Inflammatory macrophage treated with lipopolysaccharide for 4 hours (primary cell): Measurements from ENCODE around the gene NXPH3.
"Not testable (repeated sequence)": the region's sequence is repeated elsewhere in the genome, so short reads cannot be mapped to it uniquely, and the experiment has no call there.

Experiments used
- DNase-seq: peaks from one replicate; pipeline ENCODE4 v3.0.0-alpha.2; 2020

Gene NXPH3

GRCh38 chr17:49575679-49576087 is at the start of gene NXPH3:
Gene NXPH3, plus strand, starts transcription at chr17:49575871. Its CDS starts 349 bp downstream, at chr17:49576220.
- DNase-seq: peak; percentile 52

GRCh38 chr17:49527927-49528651 is 47.6 kb upstream of the NXPH3 start:
- no peak for DNase-seq

DNA sequence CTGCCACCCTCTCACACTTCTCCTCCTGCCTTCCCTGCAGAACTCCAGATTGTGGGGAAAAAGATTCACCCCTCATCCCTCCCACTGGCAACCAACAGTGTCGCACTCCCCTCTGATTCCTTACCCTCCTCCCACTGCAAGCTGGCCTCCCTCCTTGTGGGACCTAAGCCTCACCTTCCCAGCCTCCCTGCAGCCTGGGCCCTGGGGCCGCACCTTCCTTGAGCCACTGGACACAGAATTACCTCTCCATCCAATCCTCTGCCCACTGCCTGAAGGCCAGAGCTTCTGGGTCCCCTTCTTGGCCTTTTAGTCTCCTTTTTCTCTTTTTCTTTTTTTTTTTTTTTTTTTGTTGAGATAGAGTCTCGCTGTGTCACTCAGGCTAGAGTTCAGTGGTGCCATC is 46.7 kb upstream of the NXPH3 start:
- no peak for DNase-seq

- DNase-seq: no peak
Observed at GRCh38 chr17:49530118-49530517, 45.6 kb upstream of the NXPH3 start.

GRCh38 chr17:49543860-49544259 is 31.8 kb upstream of the NXPH3 start:
- no peak for DNase-seq

DNA sequence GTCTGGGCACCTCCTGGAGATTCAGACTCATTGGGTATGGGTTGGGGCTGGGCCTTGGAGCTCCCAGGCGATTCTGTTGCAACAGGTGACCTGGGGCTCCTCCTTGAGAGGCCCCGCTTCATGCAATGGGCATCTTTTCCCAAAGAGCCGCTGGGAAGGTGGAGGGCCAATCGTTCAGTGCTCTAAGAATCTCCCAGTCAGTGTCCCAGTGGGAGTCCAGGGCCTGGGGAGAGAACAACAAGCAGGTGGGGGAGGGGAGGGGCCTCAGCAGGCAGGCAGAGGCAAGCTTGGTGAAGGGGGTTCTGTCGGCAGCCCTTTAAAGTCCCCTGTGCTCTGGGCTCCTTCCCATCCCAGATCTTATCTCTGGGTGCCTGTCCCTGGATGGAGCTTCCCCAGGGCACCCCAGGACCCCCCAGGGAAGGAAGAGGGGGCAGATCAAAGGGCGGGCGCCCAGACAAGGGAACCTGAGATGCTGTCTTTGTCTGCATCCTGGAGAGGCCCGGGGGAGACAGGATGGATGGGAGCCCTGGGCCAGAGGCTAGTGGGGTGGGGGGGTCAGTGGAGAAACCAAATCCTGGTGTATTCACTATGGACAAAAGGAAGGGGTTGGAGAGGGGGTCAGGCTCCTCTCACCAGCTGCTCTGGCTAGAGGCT is 30.5 kb upstream of the NXPH3 start:
- no peak for DNase-seq

GRCh38 chr17:49545806-49546545 is 29.7 kb upstream of the NXPH3 start:
- no peak for DNase-seq

GRCh38 chr17:49546546-49547535 is 28.8 kb upstream of the NXPH3 start:
- no peak for DNase-seq

GRCh38 chr17:49547566-49547965 is 28.1 kb upstream of the NXPH3 start:
- no peak for DNase-seq

- no peak for DNase-seq
Observed at GRCh38 chr17:49548051-49548505, 27.6 kb upstream of the NXPH3 start.

DNA sequence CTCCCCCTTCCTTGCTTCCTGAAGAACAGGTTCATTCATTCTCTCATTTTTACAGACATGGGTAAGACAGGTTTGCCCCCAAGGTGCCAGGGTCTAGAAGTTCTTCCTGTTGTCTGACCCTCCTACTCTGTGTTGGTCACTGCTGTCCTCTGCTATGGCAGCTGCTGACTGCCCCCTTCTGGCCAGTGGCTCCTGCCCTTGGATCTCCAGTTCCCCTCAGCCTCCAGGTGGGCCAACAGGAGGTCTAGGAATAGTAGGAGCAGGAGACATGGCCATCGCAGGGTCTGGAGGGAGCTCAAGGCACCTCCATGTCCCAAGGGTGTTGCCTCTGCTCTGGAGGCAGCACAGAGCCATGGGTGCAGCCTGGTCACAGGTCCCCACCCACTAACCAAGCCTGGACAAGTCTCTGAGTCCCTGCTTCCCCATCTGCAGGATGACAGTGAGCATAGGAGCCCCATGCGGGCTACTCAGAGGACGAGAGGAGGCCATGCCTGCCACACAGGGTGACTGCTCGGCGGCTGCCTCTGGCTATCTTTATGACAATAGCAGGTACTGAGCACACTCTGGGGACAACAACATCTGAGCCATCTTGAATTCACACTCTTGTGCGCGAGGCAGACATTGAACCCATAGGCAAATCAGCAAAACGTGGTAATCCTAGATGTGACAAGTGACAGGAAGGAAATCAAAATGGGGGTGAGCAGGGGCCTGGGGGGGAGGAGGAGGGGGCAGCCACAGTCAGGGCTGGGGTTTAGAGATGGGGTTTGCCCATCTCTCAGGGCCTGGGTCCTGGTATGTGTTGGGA is 27.0 kb upstream of the NXPH3 start:
- DNase-seq: peak; percentile 65

DNA sequence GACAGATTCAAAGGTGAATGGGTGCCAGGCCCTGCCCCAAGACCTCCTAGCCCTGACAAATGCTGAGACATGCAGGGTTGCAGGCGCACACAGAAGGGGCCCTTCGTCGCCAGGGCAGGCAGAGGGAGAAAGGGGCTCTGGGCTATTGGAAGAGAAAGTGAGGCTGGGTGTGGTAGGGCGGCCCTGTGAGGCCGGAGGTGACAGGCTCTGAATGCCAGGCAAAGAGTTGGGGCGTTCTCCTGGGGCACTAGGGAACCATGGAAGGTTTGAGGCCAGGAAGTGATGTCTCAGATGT is 26.4 kb upstream of the NXPH3 start:
- DNase-seq: no peak

DNA sequence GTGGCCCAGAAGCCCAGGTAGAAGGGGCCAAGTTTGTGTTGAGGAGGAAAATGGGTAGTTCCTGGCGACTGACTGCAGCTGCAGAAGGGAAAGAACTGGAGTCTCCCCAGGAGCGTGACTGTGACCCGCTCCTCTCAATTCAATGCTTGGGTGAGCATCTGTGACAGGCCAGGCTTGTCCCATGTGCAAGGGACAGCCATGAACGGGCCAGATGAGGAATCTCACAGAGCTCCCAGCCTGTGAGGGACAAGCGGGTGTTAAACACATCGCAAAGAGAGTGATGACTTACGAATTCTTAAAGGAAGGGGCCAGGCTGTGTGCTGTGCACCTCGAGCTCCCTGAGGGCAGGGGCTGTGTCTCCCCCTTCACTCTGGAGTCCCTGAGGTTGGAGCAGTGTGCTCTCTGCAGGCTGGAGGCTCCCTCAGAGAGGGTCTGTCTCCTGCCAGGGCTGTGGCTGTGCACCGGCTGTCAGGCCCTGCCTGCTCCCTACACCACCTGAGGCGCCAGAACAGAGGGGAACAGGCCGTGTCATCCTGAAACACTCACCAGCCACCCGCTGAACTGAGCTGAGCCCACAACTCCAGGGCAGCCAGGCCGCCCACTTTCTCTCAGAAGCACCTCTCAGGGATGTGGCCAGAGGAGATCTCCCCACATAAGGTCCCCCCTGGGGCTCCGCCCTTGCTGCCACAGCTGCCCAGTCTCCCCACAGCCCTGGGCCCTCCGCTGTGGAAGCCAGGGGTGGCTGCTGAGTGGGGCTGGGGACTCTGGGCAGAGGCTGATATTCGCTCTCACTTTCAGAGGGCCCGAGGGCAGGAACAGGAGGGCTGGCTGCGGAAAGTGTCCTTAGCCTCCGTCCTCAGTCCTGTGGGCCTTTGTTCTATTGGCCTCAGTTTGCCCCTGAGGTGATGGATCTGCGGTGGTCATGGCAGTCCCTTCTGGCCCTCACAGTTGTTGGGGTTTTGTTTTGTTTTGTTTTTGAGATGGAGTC is 25.7 kb upstream of the NXPH3 start:
- no peak for DNase-seq

- DNase-seq: not testable (repeated sequence)
Observed at GRCh38 chr17:49550764-49551163, 24.9 kb upstream of the NXPH3 start.

GRCh38 chr17:49551221-49552069 is 24.2 kb upstream of the NXPH3 start:
- DNase-seq: no peak

DNA sequence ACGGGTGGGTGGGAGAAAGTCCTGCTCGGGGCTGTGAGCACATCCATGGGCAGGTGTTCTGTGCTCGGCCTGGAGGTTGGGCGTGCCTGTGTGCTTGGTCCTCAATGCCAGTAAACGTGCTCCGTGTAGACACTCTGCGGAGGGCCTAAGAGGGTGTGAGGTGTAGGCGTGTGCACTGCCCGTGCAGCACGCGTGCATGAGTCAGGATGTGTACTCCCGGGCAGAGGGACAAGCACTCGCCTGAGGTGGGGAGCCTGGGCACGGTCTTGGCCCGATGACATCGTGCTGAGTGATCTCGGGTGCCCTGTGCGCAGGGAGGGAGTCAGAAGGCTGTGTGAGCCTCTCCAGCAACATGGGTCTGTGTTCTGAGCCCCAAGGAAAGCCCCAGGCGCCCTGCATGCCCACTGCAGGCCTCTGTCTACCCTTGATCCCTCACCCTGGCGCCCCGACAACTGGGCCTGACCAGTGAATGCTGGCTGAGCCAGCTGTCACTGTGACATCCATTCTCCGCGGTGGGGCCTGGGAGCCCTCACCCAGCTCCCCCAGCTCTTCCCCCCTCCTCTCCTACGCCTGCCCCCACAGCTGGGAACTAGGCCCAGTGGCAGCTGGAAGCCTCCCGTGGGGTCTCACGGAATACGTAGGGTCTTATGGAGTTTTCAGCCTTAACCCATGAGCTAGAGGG is 23.5 kb upstream of the NXPH3 start:
- DNase-seq: no peak

GRCh38 chr17:49553676-49554335 is 21.9 kb upstream of the NXPH3 start:
- DNase-seq: no peak
